ENCODE measurements around the gene GRHL1. TPM values are rescaled to one million over a fixed set of nuclear protein-coding genes. Genes with fewer than 3 reads are reported as not detected.
"Not testable (repeated sequence)": the region's sequence is repeated elsewhere in the genome, so short reads cannot be mapped to it uniquely, and the experiment has no call there.

The GRHL1 gene
- total RNA-seq, 2 donors from 2014 or later = 0.82 to 0.85 TPM

- no peak overlapping the region for H3K27ac Mint-ChIP-seq
- no peaks in the 10 kb centered on the region for H3K36me3 Mint-ChIP-seq (ENCODE audit: low read depth)
- H3K9me3 Mint-ChIP-seq = no peaks in the 10 kb centered on the region
- H3K4me3 Mint-ChIP-seq = no peak overlapping the region
- H3K4me1 Mint-ChIP-seq = no peaks in the 10 kb centered on the region
- no peaks in the 10 kb centered on the region for H3K27me3 Mint-ChIP-seq
- no peak for ATAC-seq (replicated peaks)
These were observed 52.0 kb downstream of the GRHL1 start for GRCh38 chr2:10003206-10004125.

DNA sequence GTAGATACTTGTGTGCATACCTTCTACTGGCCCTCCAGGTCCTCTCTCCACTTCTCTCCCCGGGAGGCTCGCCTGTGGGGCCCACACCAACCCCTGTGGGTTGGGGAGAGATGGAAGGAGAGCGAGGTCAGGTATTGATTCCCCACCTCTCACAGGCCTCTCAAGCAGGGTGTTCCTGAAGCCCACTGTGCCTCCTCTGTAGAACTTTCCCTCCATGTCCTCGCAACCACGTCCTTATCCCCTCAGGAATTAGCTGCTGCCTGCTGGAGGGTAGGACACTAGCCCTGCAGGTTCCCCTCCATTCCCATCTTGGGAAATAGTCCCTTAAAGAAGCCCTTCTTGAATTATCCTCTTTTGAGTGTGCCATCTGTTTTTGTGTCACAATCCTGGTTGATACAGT lies 52.9 kb downstream of the GRHL1 start:
- Mint-ChIP-seq H3K4me3 (no peak overlapping the region), H3K4me1 (no peaks in the 10 kb centered on the region), H3K36me3 (ENCODE audit: low read depth) (no peaks in the 10 kb centered on the region), H3K27ac (peak overlapping the region; percentile 51), H3K9me3 (no peaks in the 10 kb centered on the region), H3K27me3 (no peaks in the 10 kb centered on the region)
- ATAC-seq (replicated peaks) = no peak

- H3K4me1 Mint-ChIP-seq = no peaks in the 10 kb centered on the region
- ATAC-seq (replicated peaks) = no peak
- no peaks in the 10 kb centered on the region for H3K27me3 Mint-ChIP-seq
- H3K4me3 Mint-ChIP-seq = no peak overlapping the region
- H3K27ac Mint-ChIP-seq = peak overlapping the region; percentile 51
- no peaks in the 10 kb centered on the region for H3K36me3 Mint-ChIP-seq (ENCODE audit: low read depth)
- H3K9me3 Mint-ChIP-seq = no peaks in the 10 kb centered on the region
These were observed 53.3 kb downstream of the GRHL1 start for GRCh38 chr2:10004836-10005235.

GRCh38 chr2:10005461-10006235 lies 54.2 kb downstream of the GRHL1 start:
- H3K27me3 Mint-ChIP-seq = no peaks in the 10 kb centered on the region
- no peak overlapping the region for H3K27ac Mint-ChIP-seq
- no peaks in the 10 kb centered on the region for H3K4me1 Mint-ChIP-seq
- no peaks in the 10 kb centered on the region for H3K36me3 Mint-ChIP-seq (ENCODE audit: low read depth)
- no peak for ATAC-seq (replicated peaks)
- H3K9me3 Mint-ChIP-seq = no peaks in the 10 kb centered on the region
- H3K4me3 Mint-ChIP-seq = no peak overlapping the region

- H3K4me1 Mint-ChIP-seq = no peaks in the 10 kb centered on the region
- H3K4me3 Mint-ChIP-seq = no peak overlapping the region
- H3K27ac Mint-ChIP-seq = no peak overlapping the region
- no peaks in the 10 kb centered on the region for H3K36me3 Mint-ChIP-seq (ENCODE audit: low read depth)
- no peaks in the 10 kb centered on the region for H3K9me3 Mint-ChIP-seq
- ATAC-seq (replicated peaks) = peak; percentile 65
- H3K27me3 Mint-ChIP-seq = no peaks in the 10 kb centered on the region
These were observed 55.0 kb downstream of the GRHL1 start for GRCh38 chr2:10006236-10007161.

GRCh38 chr2:10007435-10007834 lies 55.9 kb downstream of the GRHL1 start:
- Mint-ChIP-seq H3K9me3 (no peaks in the 10 kb centered on the region), H3K4me3 (no peak overlapping the region), H3K4me1 (no peaks in the 10 kb centered on the region), H3K27me3 (no peaks in the 10 kb centered on the region), H3K27ac (no peak overlapping the region), H3K36me3 (ENCODE audit: low read depth) (no peaks in the 10 kb centered on the region)
- no peak for ATAC-seq (replicated peaks)

- H3K36me3 Mint-ChIP-seq (ENCODE audit: low read depth) = no peaks in the 10 kb centered on the region
- no peaks in the 10 kb centered on the region for H3K9me3 Mint-ChIP-seq
- H3K27ac Mint-ChIP-seq = no peak overlapping the region
- no peak for ATAC-seq (replicated peaks)
- H3K4me3 Mint-ChIP-seq = no peak overlapping the region
- no peaks in the 10 kb centered on the region for H3K4me1 Mint-ChIP-seq
- H3K27me3 Mint-ChIP-seq = no peaks in the 10 kb centered on the region
These were observed 56.7 kb downstream of the GRHL1 start for GRCh38 chr2:10007921-10008808.

- H3K9me3 Mint-ChIP-seq = no peaks in the 10 kb centered on the region
- H3K4me1 Mint-ChIP-seq = no peaks in the 10 kb centered on the region
- H3K27ac Mint-ChIP-seq = no peak overlapping the region
- no peaks in the 10 kb centered on the region for H3K36me3 Mint-ChIP-seq (ENCODE audit: low read depth)
- H3K4me3 Mint-ChIP-seq = no peak overlapping the region
- ATAC-seq (replicated peaks) = no peak
- no peaks in the 10 kb centered on the region for H3K27me3 Mint-ChIP-seq
These were observed 57.3 kb downstream of the GRHL1 start for GRCh38 chr2:10008809-10009176.

DNA sequence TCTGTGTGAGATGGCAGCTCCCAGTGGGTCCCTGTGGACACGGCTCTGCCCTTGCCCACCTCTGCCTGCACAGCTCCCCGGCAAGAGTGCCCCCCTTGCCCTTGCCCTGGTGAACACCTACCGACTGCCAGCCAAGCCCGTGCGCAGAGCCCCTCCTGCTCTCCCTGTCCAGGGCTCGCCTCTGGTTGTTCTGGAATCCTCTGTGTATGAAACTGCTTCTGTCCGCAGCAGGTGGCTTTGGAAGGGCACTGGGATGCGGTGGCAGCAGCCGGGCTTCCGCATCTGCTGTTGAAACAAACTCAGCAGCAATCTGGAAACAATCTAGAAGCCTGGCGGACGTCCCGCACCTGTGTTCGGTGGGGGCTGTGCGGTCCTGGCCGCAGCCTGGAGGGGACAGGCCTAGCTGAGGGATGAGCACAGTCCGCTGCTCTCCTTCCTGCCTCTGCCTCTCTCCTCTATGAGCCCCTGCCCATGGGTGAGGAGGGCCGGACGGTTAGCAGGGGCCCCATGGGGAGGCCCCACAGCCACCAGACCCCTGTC lies 57.8 kb downstream of the GRHL1 start:
- Mint-ChIP-seq H3K9me3 (no peaks in the 10 kb centered on the region), H3K4me1 (no peaks in the 10 kb centered on the region), H3K36me3 (ENCODE audit: low read depth) (no peaks in the 10 kb centered on the region), H3K27ac (no peak overlapping the region), H3K4me3 (no peak overlapping the region), H3K27me3 (no peaks in the 10 kb centered on the region)
- ATAC-seq (replicated peaks) = no peak

- H3K9me3 Mint-ChIP-seq = no peaks in the 10 kb centered on the region
- no peak overlapping the region for H3K4me3 Mint-ChIP-seq
- H3K27me3 Mint-ChIP-seq = no peaks in the 10 kb centered on the region
- H3K27ac Mint-ChIP-seq = no peak overlapping the region
- no peaks in the 10 kb centered on the region for H3K36me3 Mint-ChIP-seq (ENCODE audit: low read depth)
- H3K4me1 Mint-ChIP-seq = no peaks in the 10 kb centered on the region
- no peak for ATAC-seq (replicated peaks)
These were observed 58.6 kb downstream of the GRHL1 start for GRCh38 chr2:10009811-10010781.

DNA sequence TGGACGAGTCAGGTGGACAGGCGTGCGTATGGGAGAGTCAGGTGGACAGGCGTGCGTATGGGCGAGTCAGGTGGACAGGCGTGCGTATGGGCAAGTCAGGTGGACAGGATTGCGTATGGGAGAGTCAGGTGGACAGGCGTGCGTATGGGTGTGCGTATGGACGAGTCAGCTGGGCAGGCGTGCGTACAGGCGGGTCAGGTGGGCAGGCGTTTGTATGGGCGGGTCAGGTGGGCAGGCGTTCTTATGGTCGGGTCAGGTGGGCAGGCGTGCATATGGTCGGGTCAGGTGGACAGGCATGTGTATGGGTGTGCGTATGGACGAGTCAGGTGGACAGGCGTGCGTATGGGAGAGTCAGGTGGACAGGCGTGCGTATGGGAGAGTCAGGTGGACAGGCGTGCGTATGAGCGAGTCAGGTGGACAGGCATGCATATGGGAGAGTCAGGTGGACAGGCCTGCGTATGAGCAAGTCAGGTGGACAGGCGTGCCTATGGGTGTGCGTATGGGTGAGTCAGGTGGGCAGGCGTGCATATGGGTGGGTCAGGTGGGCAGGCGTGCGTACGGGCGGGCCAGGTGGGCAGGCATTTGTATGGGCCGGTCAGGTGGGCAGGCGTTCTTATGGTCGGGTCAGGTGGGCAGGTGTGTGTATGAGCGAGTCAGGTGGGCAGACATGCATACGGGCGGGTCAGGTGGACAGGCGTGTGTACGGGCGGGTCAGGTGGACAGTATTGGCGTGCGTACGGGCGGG lies 59.5 kb downstream of the GRHL1 start:
- H3K27me3 Mint-ChIP-seq; H3K27ac Mint-ChIP-seq; H3K36me3 Mint-ChIP-seq (ENCODE audit: low read depth); H3K4me3 Mint-ChIP-seq; H3K9me3 Mint-ChIP-seq; H3K4me1 Mint-ChIP-seq; ATAC-seq (replicated peaks): not testable (repeated sequence)

All from activated T-helper 17 cell treated with anti-CD3 and anti-CD28 coated beads, Interleukin-2, amount 50 U/mL, for 72 hours (primary cell).